Measurements from ENCODE around the gene MEX3B.

DNA sequence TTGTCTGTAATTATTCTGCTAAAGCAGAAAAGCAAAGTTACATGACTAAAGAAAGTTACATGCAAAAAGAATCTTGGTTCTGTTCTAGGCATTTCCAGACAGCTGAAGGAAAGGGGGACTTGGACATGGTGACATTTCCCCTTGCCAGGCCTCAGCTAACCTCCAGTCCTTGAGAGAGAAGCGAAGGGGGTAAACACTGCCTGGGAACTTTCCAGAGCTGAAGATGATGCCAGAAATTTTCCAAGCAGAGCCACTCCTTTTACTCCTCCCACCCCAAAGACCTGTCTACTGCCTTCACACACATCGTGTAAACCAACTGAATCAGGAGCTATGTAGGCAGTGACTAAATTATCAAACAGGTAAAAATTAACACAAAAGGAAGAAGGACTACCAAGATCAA lies 5.4 kb downstream of the MEX3B start:
- no peak for TF ChIP-seq POLR2A (IDR thresholded peaks at IDR 0.05)
- TF ChIP-seq, protein P1, sequence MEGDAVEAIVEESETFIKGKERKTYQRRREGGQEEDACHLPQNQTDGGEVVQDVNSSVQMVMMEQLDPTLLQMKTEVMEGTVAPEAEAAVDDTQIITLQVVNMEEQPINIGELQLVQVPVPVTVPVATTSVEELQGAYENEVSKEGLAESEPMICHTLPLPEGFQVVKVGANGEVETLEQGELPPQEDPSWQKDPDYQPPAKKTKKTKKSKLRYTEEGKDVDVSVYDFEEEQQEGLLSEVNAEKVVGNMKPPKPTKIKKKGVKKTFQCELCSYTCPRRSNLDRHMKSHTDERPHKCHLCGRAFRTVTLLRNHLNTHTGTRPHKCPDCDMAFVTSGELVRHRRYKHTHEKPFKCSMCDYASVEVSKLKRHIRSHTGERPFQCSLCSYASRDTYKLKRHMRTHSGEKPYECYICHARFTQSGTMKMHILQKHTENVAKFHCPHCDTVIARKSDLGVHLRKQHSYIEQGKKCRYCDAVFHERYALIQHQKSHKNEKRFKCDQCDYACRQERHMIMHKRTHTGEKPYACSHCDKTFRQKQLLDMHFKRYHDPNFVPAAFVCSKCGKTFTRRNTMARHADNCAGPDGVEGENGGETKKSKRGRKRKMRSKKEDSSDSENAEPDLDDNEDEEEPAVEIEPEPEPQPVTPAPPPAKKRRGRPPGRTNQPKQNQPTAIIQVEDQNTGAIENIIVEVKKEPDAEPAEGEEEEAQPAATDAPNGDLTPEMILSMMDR (IDR thresholded peaks at IDR 0.05): no peak
